Endothelial cell of umbilical vein (primary cell): ENCODE results near the gene MBD5.

ENCODE experiments used
- CTCF ChIP-seq, 2 donors: IDR thresholded peaks; 1 replicate in 1 of 2; 2 replicates in 1 of 2; pipeline ENCODE4 v1.5.1; 2011; ENCODE audit warnings: low read length in 2 of 2, mild to moderate bottlenecking in 2 of 2, moderate library complexity in 2 of 2, control low read depth in 1 of 2, inconsistent platforms in 1 of 2, low read depth in 1 of 2; ENCODE audit not compliant: insufficient read depth in 1 of 2; ENCODE audit errors: extremely low read depth in 1 of 2
- EZH2 ChIP-seq: IDR thresholded peaks from 2 replicates; pipeline ENCODE4 v1.6.1; 2012; ENCODE audit warnings: borderline replicate concordance, low read depth, mild to moderate bottlenecking, moderate library complexity, low read length, inconsistent platforms; ENCODE audit not compliant: severe bottlenecking
- FOS ChIP-seq: IDR thresholded peaks from 2 replicates; pipeline ENCODE4 v1.6.1; 2011; ENCODE audit warnings: mild to moderate bottlenecking, low read length, moderate library complexity, borderline replicate concordance; ENCODE audit not compliant: insufficient read depth
- GATA2 ChIP-seq: IDR thresholded peaks from 2 replicates; pipeline ENCODE4 v1.7.0; 2011; ENCODE audit warnings: low read depth, mild to moderate bottlenecking, moderate library complexity, mixed read lengths, low read length; ENCODE audit not compliant: insufficient read length, insufficient read depth
- MAX ChIP-seq: IDR thresholded peaks from 2 replicates; pipeline ENCODE4 v1.6.1; 2011; ENCODE audit not compliant: insufficient read depth, insufficient read length
- MYC ChIP-seq: IDR thresholded peaks from one replicate; pipeline ENCODE4 v1.6.1; 2011; ENCODE audit warnings: mild to moderate bottlenecking, low read depth, low read length
- POLR2A ChIP-seq: IDR thresholded peaks from 2 replicates; pipeline ENCODE4 v1.6.1; 2012; ENCODE audit warnings: low read depth, mild to moderate bottlenecking, control low read depth, low read length
- POLR2AphosphoS5 ChIP-seq: IDR thresholded peaks from 2 replicates; pipeline ENCODE4 v1.6.1; 2012; ENCODE audit warnings: low read depth, mild to moderate bottlenecking, control low read depth, low read length, moderate library complexity; ENCODE audit not compliant: insufficient read depth

- no peak for TF ChIP-seq CTCF (IDR thresholded peaks at IDR 0.05; ENCODE audit: extremely low read depth in 1 of 2, insufficient read depth in 1 of 2, low read depth in 1 of 2, low read length in 2 of 2)
- no peak for TF ChIP-seq POLR2A
- TF ChIP-seq MAX = no peak
- no peak for TF ChIP-seq FOS
- TF ChIP-seq POLR2AphosphoS5 = no peak
- TF ChIP-seq EZH2 = no peak
- TF ChIP-seq GATA2 = no peak
- TF ChIP-seq MYC = no peak
Measured at GRCh38 chr2:147980940-147981528, 39.9 kb upstream of the MBD5 start.
